ENCODE data around the gene PHKG1. TPM values are rescaled to one million over a fixed set of nuclear protein-coding genes. Genes with fewer than 3 reads are reported as not detected.
"Not testable (repeated sequence)": the region's sequence is repeated elsewhere in the genome, so short reads cannot be mapped to it uniquely, and the experiment has no call there.

PHKG1 gene
- total RNA-seq, 1 donor from 2014 or later, result 1.1 TPM

DNA sequence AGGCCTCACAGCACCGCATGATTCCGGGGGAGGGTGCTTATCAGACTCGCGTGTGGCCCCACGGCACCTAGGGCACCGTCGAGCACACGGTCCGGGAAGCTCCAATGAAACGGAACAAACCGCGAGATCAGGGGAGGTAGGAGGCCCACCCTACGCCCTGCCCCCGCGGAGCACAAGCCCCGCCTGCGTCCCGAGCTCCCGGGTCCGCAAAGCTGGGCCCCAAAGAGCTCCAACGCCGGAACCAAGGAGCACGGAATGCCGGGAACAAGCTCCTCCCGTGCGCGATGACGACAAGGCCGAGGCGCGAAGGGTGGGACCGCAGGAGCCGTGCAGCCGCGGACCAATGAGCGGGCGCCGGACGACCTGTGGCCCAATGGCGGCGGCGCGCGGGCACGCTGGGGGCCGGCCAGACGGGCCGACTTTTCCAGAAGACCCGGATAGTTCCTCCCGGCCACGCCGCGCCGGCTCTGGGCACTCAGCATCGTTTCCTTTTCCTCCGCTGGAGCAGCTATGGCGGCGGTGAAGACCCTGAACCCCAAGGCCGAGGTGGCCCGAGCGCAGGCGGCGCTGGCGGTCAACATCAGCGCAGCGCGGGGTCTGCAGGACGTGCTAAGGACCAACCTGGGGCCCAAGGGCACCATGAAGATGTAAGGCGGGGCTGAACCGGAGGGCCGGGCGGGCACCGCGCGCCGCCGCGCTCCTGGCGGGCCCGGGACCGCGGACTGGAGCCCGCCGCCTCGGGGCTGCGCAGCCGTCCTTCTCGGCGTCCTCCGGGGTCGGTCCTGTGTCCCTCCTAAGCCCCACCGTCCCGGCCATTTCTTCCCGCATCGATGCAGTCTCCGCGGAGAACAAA lies 41.2 kb downstream of the PHKG1 start, which contains the start of the genes CCT6A and PSPH:
Gene CCT6A, plus strand, starts transcription at position 427 of the 853 bp plus-strand sequence. Its CDS starts 84 bp downstream, at position 511.
Gene PSPH, minus strand, starts transcription at position 106 of the 853 bp plus-strand sequence. CDS start 30,232 bp downstream, outside the sequence.
- Histone ChIP-seq H3K36me3 (peaks cover 40% of the 10 kb centered on the region), H3K9me3 (no peaks in the 10 kb centered on the region), H3K27ac (peak within 1 kb of the TSS; percentile 93), H3K4me3 (peak within 1 kb of the TSS; percentile 79), H3K27me3 (ENCODE audit: low read depth) (no peaks in the 10 kb centered on the region), H3K4me1 (peaks cover 32% of the 10 kb centered on the region)
- ATAC-seq (peak; percentile 99), DNase-seq (peak; percentile 99)
- intact Hi-C loops (cut with DNase I), result no loop called here
- TF ChIP-seq, protein P1, sequence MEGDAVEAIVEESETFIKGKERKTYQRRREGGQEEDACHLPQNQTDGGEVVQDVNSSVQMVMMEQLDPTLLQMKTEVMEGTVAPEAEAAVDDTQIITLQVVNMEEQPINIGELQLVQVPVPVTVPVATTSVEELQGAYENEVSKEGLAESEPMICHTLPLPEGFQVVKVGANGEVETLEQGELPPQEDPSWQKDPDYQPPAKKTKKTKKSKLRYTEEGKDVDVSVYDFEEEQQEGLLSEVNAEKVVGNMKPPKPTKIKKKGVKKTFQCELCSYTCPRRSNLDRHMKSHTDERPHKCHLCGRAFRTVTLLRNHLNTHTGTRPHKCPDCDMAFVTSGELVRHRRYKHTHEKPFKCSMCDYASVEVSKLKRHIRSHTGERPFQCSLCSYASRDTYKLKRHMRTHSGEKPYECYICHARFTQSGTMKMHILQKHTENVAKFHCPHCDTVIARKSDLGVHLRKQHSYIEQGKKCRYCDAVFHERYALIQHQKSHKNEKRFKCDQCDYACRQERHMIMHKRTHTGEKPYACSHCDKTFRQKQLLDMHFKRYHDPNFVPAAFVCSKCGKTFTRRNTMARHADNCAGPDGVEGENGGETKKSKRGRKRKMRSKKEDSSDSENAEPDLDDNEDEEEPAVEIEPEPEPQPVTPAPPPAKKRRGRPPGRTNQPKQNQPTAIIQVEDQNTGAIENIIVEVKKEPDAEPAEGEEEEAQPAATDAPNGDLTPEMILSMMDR (IDR thresholded peaks at IDR 0.05), result no peak

- Histone ChIP-seq H3K36me3 (peaks cover 34% of the 10 kb centered on the region), H3K9me3 (no peaks in the 10 kb centered on the region), H3K4me1 (peaks cover 35% of the 10 kb centered on the region), H3K4me3 (peak overlapping the region; percentile 79), H3K27me3 (ENCODE audit: low read depth) (no peaks in the 10 kb centered on the region), H3K27ac (peak overlapping the region; percentile 93)
- intact Hi-C loops (cut with DNase I), result no loop called here
- TF ChIP-seq, protein P1 (IDR thresholded peaks at IDR 0.05), result no peak
- no peak for ATAC-seq
- no peak for DNase-seq
These were observed 41.8 kb downstream of the PHKG1 start for GRCh38 chr7:56051053-56051338.

DNA sequence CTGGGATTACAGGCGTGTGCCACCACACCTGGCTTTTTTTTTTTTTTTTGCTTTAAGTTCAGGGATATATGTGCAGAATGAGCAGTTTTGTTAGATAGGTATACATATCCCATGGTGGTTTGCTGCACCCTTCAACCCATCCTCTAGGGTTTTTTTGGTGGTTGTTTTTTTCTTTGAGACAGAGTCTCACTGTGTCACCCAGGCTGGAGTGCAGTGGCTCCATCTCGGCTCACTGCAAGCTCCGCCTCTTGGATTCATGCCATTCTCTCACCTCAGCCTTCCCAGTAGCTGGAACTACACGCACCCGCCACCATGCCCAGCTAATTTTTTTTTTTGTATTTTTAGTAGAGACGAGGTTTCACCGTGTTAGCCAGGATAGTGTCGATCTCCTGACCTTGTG lies 44.0 kb downstream of the PHKG1 start:
- intact Hi-C loops (cut with DNase I); H3K4me3 ChIP-seq; ATAC-seq; H3K9me3 ChIP-seq; DNase-seq; H3K27me3 ChIP-seq (ENCODE audit: low read depth); H3K27ac ChIP-seq: not testable (repeated sequence)
- Histone ChIP-seq H3K4me1 (peaks cover 35% of the 10 kb centered on the region), H3K36me3 (peaks cover 12% of the 10 kb centered on the region)

GRCh38 chr7:56048245-56048644 lies 44.5 kb downstream of the PHKG1 start:
- Histone ChIP-seq H3K27ac (no peak overlapping the region), H3K27me3 (ENCODE audit: low read depth) (no peaks in the 10 kb centered on the region), H3K36me3 (peaks cover 6% of the 10 kb centered on the region), H3K4me3 (no peak overlapping the region), H3K4me1 (peaks cover 35% of the 10 kb centered on the region), H3K9me3 (no peaks in the 10 kb centered on the region)
- DNase-seq, result no peak
- intact Hi-C loops (cut with DNase I), result no loop called here
- no peak for ATAC-seq
- TF ChIP-seq, protein P1 (IDR thresholded peaks at IDR 0.05), result no peak

- H3K27me3 ChIP-seq (ENCODE audit: low read depth); ATAC-seq; H3K4me3 ChIP-seq; H3K9me3 ChIP-seq; DNase-seq; H3K36me3 ChIP-seq; intact Hi-C loops (cut with DNase I): not testable (repeated sequence)
- H3K4me1 ChIP-seq, result peaks cover 32% of the 10 kb centered on the region
- peak overlapping the region; percentile 68 for H3K27ac ChIP-seq
These were observed 45.2 kb downstream of the PHKG1 start for GRCh38 chr7:56047446-56048116.

DNA sequence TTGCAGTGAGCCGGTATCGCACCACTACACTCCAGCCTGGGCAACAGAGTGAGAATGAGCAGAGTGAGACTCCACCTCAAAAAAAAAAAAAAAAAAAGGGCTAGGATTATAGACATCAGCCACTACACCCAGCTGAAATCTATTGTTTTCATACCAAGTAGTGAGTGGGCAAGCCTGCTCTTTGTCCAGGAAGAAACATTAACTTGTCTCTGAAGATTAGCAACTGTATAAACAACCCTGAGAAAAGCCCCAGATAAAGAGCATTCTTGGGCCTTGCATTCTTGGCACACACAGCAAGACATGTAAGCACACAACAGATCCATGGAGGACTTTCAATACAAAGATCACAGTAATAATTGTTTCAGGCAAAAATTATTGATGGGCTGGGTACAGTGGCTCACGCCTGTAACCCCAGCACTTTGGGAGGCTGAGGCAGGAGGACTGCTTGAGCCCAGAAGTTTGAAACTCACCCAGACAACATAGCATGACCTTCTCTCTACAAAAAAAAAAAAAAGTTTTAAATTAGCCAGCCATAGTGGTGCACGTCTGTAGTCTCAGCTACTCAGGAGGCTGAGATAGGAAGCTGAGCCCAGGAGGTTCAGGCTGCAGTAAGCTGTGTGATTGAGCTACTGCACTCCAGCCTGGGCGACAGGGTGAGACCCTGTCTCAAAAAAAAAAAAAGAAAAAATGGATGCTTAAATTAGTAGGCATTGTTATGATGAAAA lies 45.9 kb downstream of the PHKG1 start:
- intact Hi-C loops (cut with DNase I), result no loop called here
- H3K4me1 ChIP-seq, result peaks cover 26% of the 10 kb centered on the region
- ATAC-seq, result peak in 1 of 2 donors; percentile 10
- H3K4me3 ChIP-seq, result no peak overlapping the region
- H3K27ac ChIP-seq, result peak overlapping the region; percentile 68
- H3K27me3 ChIP-seq (ENCODE audit: low read depth), result no peaks in the 10 kb centered on the region
- no peaks in the 10 kb centered on the region for H3K36me3 ChIP-seq
- H3K9me3 ChIP-seq, result no peaks in the 10 kb centered on the region
- TF ChIP-seq, protein P1 (IDR thresholded peaks at IDR 0.05), result no peak
- DNase-seq, result no peak

DNA sequence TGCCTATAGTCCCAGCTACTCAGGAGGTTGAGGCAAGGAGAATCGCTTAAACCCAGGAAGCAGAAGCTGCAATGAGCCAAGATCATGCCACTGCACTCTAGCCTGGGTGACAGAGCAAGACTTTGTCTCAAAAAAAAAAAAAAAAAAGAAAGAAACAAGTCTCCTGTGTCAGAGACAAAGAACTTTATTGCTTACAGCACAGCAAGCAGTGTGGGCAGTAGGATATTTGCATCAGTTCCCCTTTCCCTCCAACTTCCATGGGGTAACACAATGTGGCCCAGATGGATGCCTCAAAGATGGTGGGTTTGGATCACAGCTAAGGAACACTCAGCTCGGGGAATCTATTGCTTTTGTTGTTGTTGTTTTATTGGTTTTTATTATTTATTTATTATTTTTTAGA lies 47.0 kb downstream of the PHKG1 start:
- H3K9me3 ChIP-seq; H3K27me3 ChIP-seq (ENCODE audit: low read depth); ATAC-seq; DNase-seq; intact Hi-C loops (cut with DNase I); H3K4me3 ChIP-seq; H3K36me3 ChIP-seq; H3K27ac ChIP-seq: not testable (repeated sequence)
- H3K4me1 ChIP-seq, result peaks cover 23% of the 10 kb centered on the region
